VCaP (cell line): Measurements from ENCODE around the gene CIB4.
A peak's percentile ranks its signal among the peaks of the same experiment; 100 is the strongest.

ENCODE experiments used
- H3K27ac ChIP-seq: fragments of 450-650 bp; 2 replicates; pipeline ENCODE4 v1.5.1; 2017
- TF ChIP-seq, protein P1 (sequence below): fragments of 450-650 bp; conservative IDR thresholded peaks from 2 replicates; pipeline ENCODE4 v1.5.1; 2017; ENCODE audit warnings: mild to moderate bottlenecking, moderate library complexity

The CIB4 gene

DNA sequence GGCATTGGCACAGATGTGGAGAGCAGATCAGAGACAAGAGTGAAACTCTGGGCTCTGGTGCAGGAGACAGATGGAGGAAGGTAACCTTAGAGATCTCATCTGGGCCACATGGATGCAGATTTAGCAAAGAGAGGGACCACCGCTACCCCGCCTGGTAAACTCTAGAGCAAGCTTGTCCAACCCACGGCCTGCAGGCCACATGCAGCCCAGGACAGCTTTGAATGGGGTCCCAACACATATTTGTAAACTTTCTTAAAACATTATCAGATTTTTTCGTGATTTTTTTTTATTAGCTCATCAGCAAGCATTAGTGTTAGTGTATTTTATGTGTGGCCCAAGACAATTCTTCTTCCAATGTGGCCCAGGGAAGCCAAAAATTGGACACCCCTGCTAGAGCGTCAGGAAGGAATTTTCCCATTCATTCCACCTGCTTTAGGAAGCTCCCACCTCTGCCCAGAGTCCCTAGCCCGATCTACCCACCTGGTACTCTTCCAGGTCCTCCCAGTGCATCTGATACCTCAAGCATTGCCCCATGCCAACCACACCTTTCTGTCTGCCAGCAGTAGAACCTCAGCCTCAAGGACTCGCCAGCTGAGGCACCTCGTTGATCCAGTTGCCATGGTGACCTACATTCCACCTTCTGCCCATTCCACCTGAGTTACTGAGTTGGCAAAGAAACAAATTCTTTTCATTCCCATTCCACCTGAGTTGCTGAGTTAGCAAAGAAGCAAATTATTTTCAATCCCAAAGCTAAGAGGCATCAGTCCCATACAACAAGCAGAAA lies at the start of gene CIB4:
TSS of gene CIB4 (minus strand) at position 586 of the 784 bp plus-strand sequence. CDS start at position 534, 52 bp downstream.
- TF ChIP-seq, protein P1, sequence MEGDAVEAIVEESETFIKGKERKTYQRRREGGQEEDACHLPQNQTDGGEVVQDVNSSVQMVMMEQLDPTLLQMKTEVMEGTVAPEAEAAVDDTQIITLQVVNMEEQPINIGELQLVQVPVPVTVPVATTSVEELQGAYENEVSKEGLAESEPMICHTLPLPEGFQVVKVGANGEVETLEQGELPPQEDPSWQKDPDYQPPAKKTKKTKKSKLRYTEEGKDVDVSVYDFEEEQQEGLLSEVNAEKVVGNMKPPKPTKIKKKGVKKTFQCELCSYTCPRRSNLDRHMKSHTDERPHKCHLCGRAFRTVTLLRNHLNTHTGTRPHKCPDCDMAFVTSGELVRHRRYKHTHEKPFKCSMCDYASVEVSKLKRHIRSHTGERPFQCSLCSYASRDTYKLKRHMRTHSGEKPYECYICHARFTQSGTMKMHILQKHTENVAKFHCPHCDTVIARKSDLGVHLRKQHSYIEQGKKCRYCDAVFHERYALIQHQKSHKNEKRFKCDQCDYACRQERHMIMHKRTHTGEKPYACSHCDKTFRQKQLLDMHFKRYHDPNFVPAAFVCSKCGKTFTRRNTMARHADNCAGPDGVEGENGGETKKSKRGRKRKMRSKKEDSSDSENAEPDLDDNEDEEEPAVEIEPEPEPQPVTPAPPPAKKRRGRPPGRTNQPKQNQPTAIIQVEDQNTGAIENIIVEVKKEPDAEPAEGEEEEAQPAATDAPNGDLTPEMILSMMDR, result no peak
- no peak within 1 kb of the TSS for H3K27ac ChIP-seq

DNA sequence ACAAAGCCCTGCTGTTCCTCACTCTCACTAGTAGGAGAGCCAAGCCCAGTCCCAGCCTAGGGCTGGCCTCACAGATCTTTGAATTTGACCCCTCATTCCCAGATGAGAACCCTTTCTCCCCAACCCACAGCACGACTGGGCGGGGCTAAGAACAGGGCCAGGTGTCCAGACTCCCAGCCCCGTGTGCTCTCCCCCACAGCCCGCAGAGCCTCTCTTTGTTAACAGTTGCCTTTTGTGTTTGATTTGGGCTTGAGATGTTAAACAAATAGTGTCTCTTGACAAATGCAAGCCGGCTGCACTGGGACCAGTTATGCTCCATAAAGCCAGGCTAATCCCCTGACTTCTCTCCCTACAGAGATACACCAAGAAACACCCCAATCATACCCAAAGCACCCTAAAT lies 46.6 kb upstream of the CIB4 start:
- TF ChIP-seq, protein P1, result no peak
- H3K27ac ChIP-seq, result peak overlapping the region; percentile 99

DNA sequence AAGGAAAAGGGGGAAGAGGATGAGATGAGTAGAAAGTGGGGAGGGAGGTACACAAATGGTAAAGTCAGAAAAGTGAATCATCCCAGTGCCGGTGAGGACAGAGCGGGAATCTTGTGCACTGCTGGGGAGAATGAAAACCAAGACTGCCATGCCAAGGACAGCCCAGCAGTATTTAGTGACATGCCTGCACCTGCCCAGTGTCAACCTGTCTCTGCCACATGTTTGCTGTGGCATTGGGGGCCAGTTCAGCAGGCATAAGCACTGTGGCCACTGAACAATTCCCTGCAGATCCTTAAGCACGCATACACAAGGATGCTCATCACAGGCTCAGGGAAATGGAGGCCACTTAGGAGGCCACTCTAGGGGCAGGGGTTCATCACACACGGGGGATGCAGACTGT lies 46.2 kb upstream of the CIB4 start:
- TF ChIP-seq, protein P1, result no peak
- H3K27ac ChIP-seq, result peak overlapping the region; percentile 99

DNA sequence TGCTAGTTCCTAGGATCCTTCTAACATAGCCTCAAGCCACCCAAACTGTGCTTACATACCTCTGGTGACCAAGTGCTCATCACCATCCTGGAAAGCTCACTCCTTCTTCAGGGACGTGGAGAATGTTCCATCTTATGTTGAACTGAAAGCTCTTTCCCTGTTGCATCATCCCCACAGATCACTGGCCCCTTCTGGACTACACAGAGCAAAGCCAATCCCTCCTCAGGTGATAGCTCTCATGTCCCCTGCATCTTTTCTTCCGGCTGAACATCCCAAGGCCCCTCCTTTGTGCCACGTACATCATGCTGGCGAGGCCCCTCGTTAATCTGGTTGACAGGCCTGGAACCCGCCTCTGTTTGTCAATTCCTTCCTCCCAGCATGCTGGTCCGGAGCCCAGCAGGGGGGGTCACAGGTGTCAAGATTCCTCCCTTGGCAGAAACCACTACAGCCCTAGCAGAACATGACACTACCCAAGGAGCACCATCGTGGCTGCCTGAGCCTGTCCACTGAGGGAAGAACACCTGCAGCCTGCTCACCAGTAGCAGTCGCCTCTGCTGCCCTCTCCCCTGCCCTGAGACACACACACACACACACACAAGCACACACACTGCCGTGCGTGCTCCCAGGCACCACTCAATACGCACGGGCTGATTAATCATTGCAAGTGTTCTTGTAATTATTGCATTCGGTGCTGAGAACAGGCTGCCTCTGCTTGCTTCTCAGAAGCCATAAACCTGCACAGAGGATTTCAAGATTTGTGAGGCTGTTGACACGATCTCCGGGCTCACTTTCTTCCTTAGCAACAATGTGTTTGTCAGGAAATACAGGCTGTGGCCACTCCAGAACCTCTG lies 45.0 kb upstream of the CIB4 start:
- TF ChIP-seq, protein P1, result 0 out of 2 replicates have a peak, but pooled peaks have one; percentile 16
- peak overlapping the region; percentile 99 for H3K27ac ChIP-seq

DNA sequence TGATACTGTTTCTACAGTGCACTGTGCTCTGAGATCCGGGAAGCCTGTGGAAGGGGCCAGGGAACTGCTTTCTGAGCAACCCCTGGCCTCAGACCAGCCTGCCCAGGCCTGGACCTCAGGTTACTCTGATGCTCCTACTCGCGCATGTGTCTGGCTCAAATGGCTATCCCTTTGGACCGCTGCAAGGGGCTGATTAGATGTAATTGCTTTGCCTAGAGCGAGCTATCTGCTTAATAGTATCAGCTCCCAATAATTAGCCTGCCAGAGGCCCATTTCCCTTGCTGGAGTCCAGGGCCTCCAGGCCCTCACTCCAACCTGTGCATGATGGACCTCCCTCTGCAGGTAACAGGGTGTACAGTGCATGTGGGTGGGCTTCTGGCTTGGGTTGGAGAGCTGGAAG lies 44.2 kb upstream of the CIB4 start:
- TF ChIP-seq, protein P1, result no peak
- peak overlapping the region; percentile 99 for H3K27ac ChIP-seq

DNA sequence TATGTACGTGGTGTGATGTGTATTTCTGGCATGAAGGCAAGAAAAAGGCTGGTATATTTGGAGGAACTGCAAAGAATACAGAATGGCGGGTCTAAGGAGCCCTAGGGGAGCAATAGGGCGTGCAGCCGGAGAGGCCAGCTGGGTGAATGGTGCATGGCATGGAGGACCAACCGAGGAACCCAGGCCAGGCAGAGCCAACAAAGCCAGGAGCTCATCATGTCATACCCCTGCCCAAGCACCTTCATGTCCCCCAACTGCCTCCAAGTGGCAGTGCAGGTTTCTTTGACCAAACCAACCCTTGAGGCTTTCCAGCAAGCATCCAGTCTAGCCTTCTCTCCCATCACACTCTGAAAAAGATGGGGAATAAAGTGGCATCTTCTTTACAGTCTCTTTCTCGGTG lies 42.4 kb upstream of the CIB4 start:
- H3K27ac ChIP-seq, result peak overlapping the region; percentile 99; the same call in 1 of the 2 replicates

More for the DNA sequence above, 42.4 kb upstream of the CIB4 start:
- TF ChIP-seq, protein P1, result no peak
